ENCODE results near the gene COG1.

The COG1 gene

DNA sequence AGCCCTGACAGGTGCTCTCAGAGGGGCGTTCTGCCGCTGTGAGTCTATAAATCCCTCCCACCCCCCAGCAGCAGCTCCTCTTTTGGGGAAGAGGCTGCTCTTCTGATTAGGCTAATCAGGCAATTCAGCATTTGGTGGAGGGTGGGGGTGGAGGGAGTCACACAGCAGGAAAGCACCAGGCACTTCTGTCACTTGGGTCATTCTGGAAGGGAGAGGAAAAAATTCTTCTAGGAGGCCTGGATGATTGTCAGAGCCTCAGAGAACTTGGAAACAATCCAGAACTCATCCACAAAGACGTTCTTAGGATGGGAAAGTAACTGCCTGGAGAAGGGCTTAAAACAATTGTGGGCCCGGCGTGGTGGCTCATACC, 35.3 kb upstream of the COG1 start:
- no peaks in the 10 kb centered on the region for H3K79me2 ChIP-seq (ENCODE audit: insufficient read depth, low read length)
- no peak overlapping the region for H3K27ac ChIP-seq (ENCODE audit: low read depth, low read length, poor library complexity, severe bottlenecking)
- no peaks in the 10 kb centered on the region for H3K9me2 ChIP-seq (ENCODE audit: low read depth, low read length)
- H3K9me3 ChIP-seq (ENCODE audit: low read length) = no peaks in the 10 kb centered on the region
- no peak overlapping the region for H3K4me2 ChIP-seq (ENCODE audit: low read length)
- H3K36me3 ChIP-seq (ENCODE audit: insufficient read depth, low read length) = no peaks in the 10 kb centered on the region
- H3K9ac ChIP-seq (ENCODE audit: low read length) = no peak overlapping the region
- H3K4me1 ChIP-seq (ENCODE audit: insufficient read depth, low read length, severe bottlenecking) = peaks cover 2% of the 10 kb centered on the region
- no peak for TF ChIP-seq EZH2 (IDR thresholded peaks at IDR 0.05; ENCODE audit: borderline replicate concordance, low read length)
- TF ChIP-seq, protein P1, sequence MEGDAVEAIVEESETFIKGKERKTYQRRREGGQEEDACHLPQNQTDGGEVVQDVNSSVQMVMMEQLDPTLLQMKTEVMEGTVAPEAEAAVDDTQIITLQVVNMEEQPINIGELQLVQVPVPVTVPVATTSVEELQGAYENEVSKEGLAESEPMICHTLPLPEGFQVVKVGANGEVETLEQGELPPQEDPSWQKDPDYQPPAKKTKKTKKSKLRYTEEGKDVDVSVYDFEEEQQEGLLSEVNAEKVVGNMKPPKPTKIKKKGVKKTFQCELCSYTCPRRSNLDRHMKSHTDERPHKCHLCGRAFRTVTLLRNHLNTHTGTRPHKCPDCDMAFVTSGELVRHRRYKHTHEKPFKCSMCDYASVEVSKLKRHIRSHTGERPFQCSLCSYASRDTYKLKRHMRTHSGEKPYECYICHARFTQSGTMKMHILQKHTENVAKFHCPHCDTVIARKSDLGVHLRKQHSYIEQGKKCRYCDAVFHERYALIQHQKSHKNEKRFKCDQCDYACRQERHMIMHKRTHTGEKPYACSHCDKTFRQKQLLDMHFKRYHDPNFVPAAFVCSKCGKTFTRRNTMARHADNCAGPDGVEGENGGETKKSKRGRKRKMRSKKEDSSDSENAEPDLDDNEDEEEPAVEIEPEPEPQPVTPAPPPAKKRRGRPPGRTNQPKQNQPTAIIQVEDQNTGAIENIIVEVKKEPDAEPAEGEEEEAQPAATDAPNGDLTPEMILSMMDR (IDR thresholded peaks at IDR 0.05; ENCODE audit: low read length) = no peak
- H2AFZ ChIP-seq (ENCODE audit: low read length) = no peak overlapping the region
- H3K27me3 ChIP-seq (ENCODE audit: insufficient read depth, low read length) = 0 out of 2 replicates have a peak, but pooled peaks cover 4% of the 10 kb centered on the region
- no peaks in the 10 kb centered on the region for H3F3A ChIP-seq (ENCODE audit: insufficient read depth, low read length)
- H3K4me3 ChIP-seq (ENCODE audit: low read depth, low read length, poor library complexity, severe bottlenecking) = no peak overlapping the region
- H4K20me1 ChIP-seq (ENCODE audit: insufficient read depth, low read length) = no peaks in the 10 kb centered on the region

DNA sequence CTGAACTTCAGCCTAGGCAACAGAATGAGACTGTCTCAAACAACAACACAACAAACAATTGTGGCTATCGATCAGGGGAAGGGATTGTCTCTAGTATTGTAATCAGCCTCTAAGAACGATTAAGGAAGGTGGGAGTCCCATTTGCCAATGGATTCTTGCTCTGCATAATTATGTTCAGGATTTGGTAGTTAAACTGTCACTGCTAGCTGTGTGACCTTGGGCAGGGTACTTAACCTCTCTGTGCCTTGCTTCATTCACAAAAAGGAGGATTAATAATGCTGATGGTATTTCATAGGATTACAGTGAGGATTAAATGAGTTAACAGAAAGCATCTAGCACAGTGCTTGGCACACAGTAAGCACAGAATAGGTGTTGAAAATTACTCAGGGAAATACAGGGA, 34.7 kb upstream of the COG1 start:
- Histone ChIP-seq H3K79me2 (ENCODE audit: insufficient read depth, low read length) (no peaks in the 10 kb centered on the region), H3K9ac (ENCODE audit: low read length) (no peak overlapping the region), H3K9me3 (ENCODE audit: low read length) (no peaks in the 10 kb centered on the region), H3K4me2 (ENCODE audit: low read length) (no peak overlapping the region), H3K4me3 (ENCODE audit: low read depth, low read length, poor library complexity, severe bottlenecking) (no peak overlapping the region), H3K27ac (ENCODE audit: low read depth, low read length, poor library complexity, severe bottlenecking) (no peak overlapping the region), H3K4me1 (ENCODE audit: insufficient read depth, low read length, severe bottlenecking) (no peaks in the 10 kb centered on the region), H4K20me1 (ENCODE audit: insufficient read depth, low read length) (no peaks in the 10 kb centered on the region), H3K9me2 (ENCODE audit: low read depth, low read length) (no peaks in the 10 kb centered on the region), H3K27me3 (ENCODE audit: insufficient read depth, low read length) (0 out of 2 replicates have a peak, but pooled peaks cover 4% of the 10 kb centered on the region), H2AFZ (ENCODE audit: low read length) (no peak overlapping the region), H3K36me3 (ENCODE audit: insufficient read depth, low read length) (no peaks in the 10 kb centered on the region), H3F3A (ENCODE audit: insufficient read depth, low read length) (no peaks in the 10 kb centered on the region)
- TF ChIP-seq EZH2 (IDR thresholded peaks at IDR 0.05; ENCODE audit: borderline replicate concordance, low read length) = no peak
- TF ChIP-seq, protein P1 (IDR thresholded peaks at IDR 0.05; ENCODE audit: low read length) = no peak

DNA sequence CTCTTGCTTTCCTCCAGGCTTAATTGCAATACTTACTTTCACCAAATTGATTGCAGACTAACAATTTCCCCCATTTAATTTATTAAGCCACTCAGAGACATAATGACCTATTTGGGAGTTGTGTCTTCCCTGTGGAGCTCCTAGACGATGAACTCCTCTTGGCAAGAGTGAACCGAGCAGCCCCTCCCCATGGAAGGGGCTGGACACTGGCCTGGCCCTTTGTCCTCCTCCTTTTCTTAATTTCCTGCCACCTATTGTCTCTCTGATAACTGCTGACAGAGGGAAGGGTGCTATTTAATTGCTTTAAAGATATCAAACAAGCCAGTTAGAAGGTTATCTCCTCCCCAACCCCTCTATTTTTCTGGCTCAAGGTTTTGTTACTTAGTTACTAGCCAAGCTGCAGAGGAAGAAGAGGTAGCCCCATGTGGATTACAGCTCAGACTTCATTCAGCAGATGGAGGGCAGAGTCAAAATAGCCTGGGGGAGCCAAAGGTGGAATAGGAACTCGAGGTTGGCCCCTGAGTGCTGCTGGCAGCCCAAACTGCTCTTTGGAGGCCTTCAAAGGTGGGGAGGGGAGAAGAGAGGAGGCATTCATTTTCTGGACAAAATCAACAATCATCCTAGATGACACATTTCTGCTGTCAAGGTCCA, 31.8 kb upstream of the COG1 start:
- Histone ChIP-seq H3K9ac (ENCODE audit: low read length) (no peak overlapping the region), H3K9me3 (ENCODE audit: low read length) (no peaks in the 10 kb centered on the region), H3K4me2 (ENCODE audit: low read length) (no peak overlapping the region), H3K27me3 (ENCODE audit: insufficient read depth, low read length) (0 out of 2 replicates have a peak, but pooled peaks cover 8% of the 10 kb centered on the region), H3K9me2 (ENCODE audit: low read depth, low read length) (no peaks in the 10 kb centered on the region), H4K20me1 (ENCODE audit: insufficient read depth, low read length) (no peaks in the 10 kb centered on the region), H3K4me1 (ENCODE audit: insufficient read depth, low read length, severe bottlenecking) (no peaks in the 10 kb centered on the region), H3K4me3 (ENCODE audit: low read depth, low read length, poor library complexity, severe bottlenecking) (no peak overlapping the region), H3F3A (ENCODE audit: insufficient read depth, low read length) (no peaks in the 10 kb centered on the region), H2AFZ (ENCODE audit: low read length) (no peak overlapping the region), H3K27ac (ENCODE audit: low read depth, low read length, poor library complexity, severe bottlenecking) (no peak overlapping the region), H3K79me2 (ENCODE audit: insufficient read depth, low read length) (no peaks in the 10 kb centered on the region), H3K36me3 (ENCODE audit: insufficient read depth, low read length) (no peaks in the 10 kb centered on the region)
- TF ChIP-seq, protein P1 (IDR thresholded peaks at IDR 0.05; ENCODE audit: low read length) = no peak
- TF ChIP-seq EZH2 (IDR thresholded peaks at IDR 0.05; ENCODE audit: borderline replicate concordance, low read length) = no peak

Data from OCI-LY1 (cell line).